Loucy (cell line): ENCODE results near the gene NXNL2.

Experiments
- H2AFZ ChIP-seq: fragments of 200-600 bp; sonication (generic); 2 replicates; pipeline ENCODE4 v1.6.0; 2016; ENCODE audit warnings: antibody characterized with exemption, mild to moderate bottlenecking, low read length, moderate library complexity
- H3F3A ChIP-seq: fragments of 200-600 bp; 2 replicates; pipeline ENCODE4 v1.6.0; 2016; ENCODE audit warnings: antibody characterized with exemption, low read depth, mild to moderate bottlenecking
- H3K27me3 ChIP-seq: fragments of 200-600 bp; sonication (generic); 2 replicates; pipeline ENCODE4 v1.6.1; 2014; ENCODE audit warnings: low read length, mild to moderate bottlenecking; ENCODE audit not compliant: insufficient read depth, poor library complexity, severe bottlenecking
- H3K36me3 ChIP-seq: fragments of 200-600 bp; sonication (generic); 2 replicates; pipeline ENCODE4 v1.6.1; 2016; ENCODE audit warnings: low read length; ENCODE audit not compliant: insufficient read depth
- H3K4me1 ChIP-seq: fragments of 200-600 bp; sonication (generic); 2 replicates; pipeline ENCODE4 v1.5.1; 2014; ENCODE audit warnings: low read length, mild to moderate bottlenecking; ENCODE audit not compliant: insufficient read depth, poor library complexity, severe bottlenecking
- H3K4me2 ChIP-seq: fragments of 200-600 bp; sonication (generic); 2 replicates; pipeline ENCODE4 v1.6.0; 2014; ENCODE audit warnings: antibody characterized with exemption, low read length, low read depth, mild to moderate bottlenecking; ENCODE audit not compliant: poor library complexity, severe bottlenecking
- H3K4me3 ChIP-seq: fragments of 200-600 bp; sonication (generic); 2 replicates; pipeline ENCODE4 v1.5.1; 2014; ENCODE audit warnings: low read length, mild to moderate bottlenecking, mixed read lengths; ENCODE audit not compliant: poor library complexity, severe bottlenecking
- H3K79me2 ChIP-seq: fragments of 200-600 bp; sonication (generic); 2 replicates; pipeline ENCODE4 v1.6.1; 2014; ENCODE audit warnings: low read length; ENCODE audit not compliant: insufficient read depth
- H3K9ac ChIP-seq: fragments of 200-600 bp; sonication (generic); 2 replicates; pipeline ENCODE4 v1.6.0; 2014; ENCODE audit warnings: mild to moderate bottlenecking, low read depth, low read length, moderate library complexity; ENCODE audit not compliant: poor library complexity, severe bottlenecking
- H3K9me2 ChIP-seq: fragments of 200-600 bp; sonication (generic); replicated peaks from 2 replicates; pipeline ENCODE4 v1.6.1; 2016; ENCODE audit warnings: low read depth, low read length, mixed read lengths
- H3K9me3 ChIP-seq: fragments of 200-600 bp; sonication (generic); 2 replicates; pipeline ENCODE4 v1.6.1; 2014; ENCODE audit warnings: mild to moderate bottlenecking, antibody characterized with exemption, low read length, low read depth; ENCODE audit not compliant: insufficient read depth
- H4K20me1 ChIP-seq: fragments of 200-600 bp; sonication (generic); 2 replicates; pipeline ENCODE4 v1.6.0; 2014; ENCODE audit warnings: antibody characterized with exemption, low read length, mild to moderate bottlenecking; ENCODE audit not compliant: insufficient read depth, poor library complexity, severe bottlenecking
- CTCF ChIP-seq: fragments of 200-600 bp; sonication (generic); conservative IDR thresholded peaks from 2 replicates; pipeline ENCODE4 v1.5.1; 2014; ENCODE audit warnings: mild to moderate bottlenecking, antibody characterized with exemption, low read length
- EZH2phosphoT487 ChIP-seq: fragments of 200-600 bp; IDR thresholded peaks from 2 replicates; pipeline ENCODE4 v1.6.1; 2018; ENCODE audit warnings: antibody characterized with exemption, mild to moderate bottlenecking, moderate library complexity, borderline replicate concordance

Gene NXNL2

GRCh38 chr9:88497224-88497623 lies 37.8 kb upstream of the NXNL2 start:
- Histone ChIP-seq H3K4me1 (no peaks in the 10 kb centered on the region), H3K79me2 (no peaks in the 10 kb centered on the region), H3K4me2 (no peak overlapping the region), H3K9ac (no peak overlapping the region), H3K4me3 (no peak overlapping the region), H4K20me1 (no peaks in the 10 kb centered on the region), H3K9me2 (no peaks in the 10 kb centered on the region), H3K9me3 (no peaks in the 10 kb centered on the region), H3F3A (no peaks in the 10 kb centered on the region), H3K27me3 (no peaks in the 10 kb centered on the region), H3K36me3 (no peaks in the 10 kb centered on the region), H2AFZ (no peak overlapping the region)
- no peak for TF ChIP-seq CTCF
- no peak for TF ChIP-seq EZH2phosphoT487

- Histone ChIP-seq H3K9ac (no peak overlapping the region), H3K9me2 (no peaks in the 10 kb centered on the region), H3K79me2 (no peaks in the 10 kb centered on the region), H3K4me1 (no peaks in the 10 kb centered on the region), H3K9me3 (no peaks in the 10 kb centered on the region), H3K27me3 (no peaks in the 10 kb centered on the region), H4K20me1 (no peaks in the 10 kb centered on the region), H3K4me2 (no peak overlapping the region), H3F3A (no peaks in the 10 kb centered on the region), H2AFZ (no peak overlapping the region), H3K4me3 (no peak overlapping the region), H3K36me3 (no peaks in the 10 kb centered on the region)
- TF ChIP-seq EZH2phosphoT487, result no peak
- no peak for TF ChIP-seq CTCF
Observed at GRCh38 chr9:88498880-88499279, 36.1 kb upstream of the NXNL2 start.

- H3K9ac ChIP-seq, result no peak overlapping the region
- TF ChIP-seq CTCF (no peak), EZH2phosphoT487 (no peak)
- H2AFZ ChIP-seq, result no peak overlapping the region
- H3K27me3 ChIP-seq, result no peaks in the 10 kb centered on the region
- H3K9me2 ChIP-seq, result no peaks in the 10 kb centered on the region
- H3K4me3 ChIP-seq, result no peak overlapping the region
- H3K4me2 ChIP-seq, result no peak overlapping the region
- H3K79me2 ChIP-seq, result no peaks in the 10 kb centered on the region
- no peaks in the 10 kb centered on the region for H3K36me3 ChIP-seq
- no peaks in the 10 kb centered on the region for H4K20me1 ChIP-seq
- H3K4me1 ChIP-seq, result no peaks in the 10 kb centered on the region
- H3K9me3 ChIP-seq, result no peaks in the 10 kb centered on the region
- no peaks in the 10 kb centered on the region for H3F3A ChIP-seq
Observed at GRCh38 chr9:88501086-88501485, 33.9 kb upstream of the NXNL2 start.
